SK-N-DZ (cell line): Measurements from ENCODE around the gene C1orf159.

Source experiments
- DNase-seq: peaks from one replicate; pipeline ENCODE4 v3.0.0-alpha.2; 2015; ENCODE audit warnings: low spot score

The C1orf159 gene

GRCh38 chr1:1054971-1055370, 60.9 kb downstream of the C1orf159 start:
- no peak for DNase-seq

GRCh38 chr1:1054099-1054700, 61.7 kb downstream of the C1orf159 start:
- DNase-seq = no peak

- no peak for DNase-seq
These were observed 62.2 kb downstream of the C1orf159 start for GRCh38 chr1:1053682-1054081.

GRCh38 chr1:1053022-1053421, 62.9 kb downstream of the C1orf159 start:
- no peak for DNase-seq

GRCh38 chr1:1052003-1052840, 63.7 kb downstream of the C1orf159 start:
- no peak for DNase-seq

GRCh38 chr1:1051127-1051810, 64.6 kb downstream of the C1orf159 start:
- no peak for DNase-seq

GRCh38 chr1:1050577-1051052, 65.3 kb downstream of the C1orf159 start:
- no peak for DNase-seq

GRCh38 chr1:1049318-1050165, 66.3 kb downstream of the C1orf159 start:
- DNase-seq = no peak

- DNase-seq = no peak
These were observed 67.1 kb downstream of the C1orf159 start for GRCh38 chr1:1048765-1049164.

GRCh38 chr1:1047963-1048362, 67.9 kb downstream of the C1orf159 start:
- DNase-seq = no peak

- DNase-seq = no peak
These were observed 68.5 kb downstream of the C1orf159 start for GRCh38 chr1:1047407-1047806.

- no peak for DNase-seq
These were observed 69.1 kb downstream of the C1orf159 start for GRCh38 chr1:1046767-1047166.

- DNase-seq = no peak
These were observed 69.6 kb downstream of the C1orf159 start for GRCh38 chr1:1046243-1046642.

- no peak for DNase-seq
These were observed 70.8 kb downstream of the C1orf159 start for GRCh38 chr1:1045129-1045528.

- no peak for DNase-seq
These were observed 71.3 kb downstream of the C1orf159 start for GRCh38 chr1:1044455-1045078.

- DNase-seq = no peak
These were observed 72.0 kb downstream of the C1orf159 start for GRCh38 chr1:1043921-1044320.

GRCh38 chr1:1043411-1043810, 72.5 kb downstream of the C1orf159 start:
- no peak for DNase-seq

GRCh38 chr1:1042835-1043234, 73.1 kb downstream of the C1orf159 start:
- DNase-seq = no peak

- no peak for DNase-seq
These were observed 74.0 kb downstream of the C1orf159 start for GRCh38 chr1:1041873-1042272.

GRCh38 chr1:1041092-1041523, 74.8 kb downstream of the C1orf159 start:
- DNase-seq = no peak
